Fibroblast of pulmonary artery (primary cell): ENCODE measurements around the gene IQSEC1.

Source experiments
- DNase-seq: peaks from one replicate; pipeline ENCODE4 v3.0.0-alpha.2; 2010; ENCODE audit warnings: low read depth
- H3K4me3 ChIP-seq: replicated peaks from 2 replicates; pipeline ENCODE4 v1.5.1; 2011; ENCODE audit warnings: low read depth, mild to moderate bottlenecking, control low read depth, low read length, moderate library complexity
- CTCF ChIP-seq: IDR thresholded peaks from 2 replicates; pipeline ENCODE4 v1.5.1; 2011; ENCODE audit warnings: mild to moderate bottlenecking, control low read depth, low read length, inconsistent platforms; ENCODE audit errors: missing control alignments

IQSEC1 gene

GRCh38 chr3:12908136-12908730 is 165.0 kb downstream of the IQSEC1 start:
- DNase-seq, result no peak
- TF ChIP-seq CTCF, result no peak
- H3K4me3 ChIP-seq, result no peak overlapping the region

GRCh38 chr3:12907729-12908128 is 165.5 kb downstream of the IQSEC1 start:
- DNase-seq, result no peak
- TF ChIP-seq CTCF, result no peak
- no peak overlapping the region for H3K4me3 ChIP-seq

- TF ChIP-seq CTCF, result no peak
- H3K4me3 ChIP-seq, result no peak overlapping the region
- no peak for DNase-seq
These were observed 165.9 kb downstream of the IQSEC1 start for GRCh38 chr3:12907296-12907695.

- no peak overlapping the region for H3K4me3 ChIP-seq
These were observed 166.3 kb downstream of the IQSEC1 start for GRCh38 chr3:12906916-12907290.

GRCh38 chr3:12906141-12906915 is 166.9 kb downstream of the IQSEC1 start:
- H3K4me3 ChIP-seq, result no peak overlapping the region
- no peak for TF ChIP-seq CTCF
- no peak for DNase-seq

More at GRCh38 chr3:12906916-12907290, 166.3 kb downstream of the IQSEC1 start:
- no peak for DNase-seq
- no peak for TF ChIP-seq CTCF

- TF ChIP-seq CTCF, result no peak
- DNase-seq, result no peak
- no peak overlapping the region for H3K4me3 ChIP-seq
These were observed 167.7 kb downstream of the IQSEC1 start for GRCh38 chr3:12905316-12906071.
